Measurements from ENCODE around the gene SHF. TPM values are rescaled to one million over a fixed set of nuclear protein-coding genes. Genes with fewer than 3 reads are reported as not detected.

Gene SHF
- total and polyA plus RNA-seq, 2 of the 4 experiments (the other 2 are of a cell fraction): 1.8 to 3.5 TPM

DNA sequence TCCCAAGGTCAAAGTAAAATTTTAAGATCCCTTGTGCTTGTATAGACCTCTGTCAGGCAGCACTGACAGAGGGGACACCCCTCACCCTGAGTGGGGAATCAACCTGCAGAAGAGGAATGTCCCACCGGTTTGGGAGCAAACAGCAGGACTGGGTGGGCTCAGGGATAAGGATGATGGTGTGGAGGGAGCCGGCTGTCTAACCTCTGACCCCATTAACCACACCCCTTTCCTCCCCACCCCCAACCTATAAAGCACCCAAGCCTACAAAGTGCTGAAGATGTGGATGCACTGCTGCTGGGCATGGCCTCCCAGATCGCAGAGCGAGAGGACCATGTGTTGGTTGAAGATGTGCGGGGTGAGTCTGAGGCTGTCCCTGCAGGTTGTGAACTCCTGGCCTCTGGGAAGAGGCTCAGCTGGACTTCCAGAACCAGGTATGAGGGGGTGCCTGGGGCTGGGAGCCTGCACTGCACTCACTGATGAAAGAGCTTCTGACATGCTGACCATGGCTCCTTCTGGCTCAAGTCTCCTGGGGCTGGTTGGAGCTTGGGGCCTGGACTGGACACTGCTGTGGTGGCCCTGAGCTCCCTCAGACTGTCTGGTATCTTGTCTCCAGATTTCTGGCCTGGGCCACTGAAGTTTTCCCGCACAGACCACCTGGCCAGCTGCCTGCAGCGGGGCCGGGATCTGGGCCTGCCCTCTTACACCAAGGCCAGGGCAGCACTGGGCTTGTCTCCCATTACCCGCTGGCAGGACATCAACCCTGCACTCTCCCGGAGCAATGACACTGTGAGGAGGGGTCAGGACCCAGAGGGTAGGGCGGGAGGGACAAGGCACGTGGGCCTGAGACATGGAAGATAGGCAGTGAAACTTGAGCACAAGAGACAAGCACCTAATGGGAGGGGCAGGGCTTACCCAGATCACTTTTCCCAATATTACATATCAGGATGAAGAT is 48.7 kb downstream of the SHF start:
- dilution Hi-C loops (cut with HindIII; ENCODE audit: low sequenced_read_pairs, unreplicated experiment) (no loop called here), intact Hi-C loops (cut with micrococcal nuclease) (no loop called here), in situ Hi-C loops (cut with MboI; ENCODE audit: low sequenced_read_pairs) (no loop called here)
- no peak overlapping the region for H3K14ac ChIP-seq (replicated peaks; ENCODE audit: low read depth, low read length)
- no peak overlapping the region for H3K27ac ChIP-seq (ENCODE audit: insufficient read depth, low read length)
- no peak overlapping the region for H2BK15ac ChIP-seq (ENCODE audit: low read depth, low read length)
- H3K4me1 ChIP-seq (ENCODE audit: control insufficient read depth, insufficient read depth, low read length): no peaks in the 10 kb centered on the region
- no peak overlapping the region for H3K9ac ChIP-seq (ENCODE audit: low read depth, low read length)
- no peak overlapping the region for H4K5ac ChIP-seq (ENCODE audit: low read depth, low read length)
- ATAC-seq (ENCODE audit: low read depth): no peak
- no peak overlapping the region for H3K56ac ChIP-seq (ENCODE audit: extremely low read depth, insufficient read depth, low read length)
- H3K36me3 ChIP-seq (ENCODE audit: control insufficient read depth, insufficient read depth, low read length): no peaks in the 10 kb centered on the region
- no peak overlapping the region for H3K4me2 ChIP-seq (ENCODE audit: low read depth, low read length)
- DNase-seq: no peak
- H2BK120ac ChIP-seq (ENCODE audit: low read depth, low read length): no peak overlapping the region
- H4K8ac ChIP-seq (ENCODE audit: low read depth in 2 of 2, low read length in 2 of 2): no peak overlapping the region
- H3K9me3 ChIP-seq (ENCODE audit: control insufficient read depth, insufficient read depth, low read length): peaks cover 3% of the 10 kb centered on the region; the same call in 1 of the 2 replicates
- H2AK5ac ChIP-seq (ENCODE audit: low read depth, low read length): no peak overlapping the region
- H2AK9ac ChIP-seq (replicated peaks; ENCODE audit: low read depth, low read length, poor library complexity): no peak overlapping the region
- H4K20me1 ChIP-seq (ENCODE audit: insufficient read depth, low read length): no peaks in the 10 kb centered on the region
- no peak overlapping the region for H4K91ac ChIP-seq (ENCODE audit: insufficient read depth, low read depth, low read length)
- no peak overlapping the region for H3K23ac ChIP-seq (ENCODE audit: low read depth, low read length)
- no TSS peak for BruUV-seq (replicated peaks)
- no peak overlapping the region for H3K4me3 ChIP-seq (ENCODE audit: insufficient read depth, low read depth, low read length)
- peaks cover 62% of the 10 kb centered on the region for H3K27me3 ChIP-seq (ENCODE audit: control insufficient read depth, insufficient read depth, low read length)
- ChIA-PET POLR2A (ENCODE audit: unreplicated experiment) (no interaction called here), CTCF (interaction anchor here (0.8 kb wide), 1 partner anchor 12 kb away, joined by 4 read pairs; no protein-coding TSS in a partner anchor)
- no peaks in the 10 kb centered on the region for H3K9me1 ChIP-seq (ENCODE audit: insufficient read depth, low read length)
- no peak overlapping the region for H2AFZ ChIP-seq (replicated peaks; ENCODE audit: low read length, poor library complexity)
- H3K4ac ChIP-seq (ENCODE audit: low read depth, low read length): no peak overlapping the region
- no peaks in the 10 kb centered on the region for H3K79me1 ChIP-seq (ENCODE audit: low read depth in 1 of 2, low read length in 2 of 2)
- no peak overlapping the region for H3K18ac ChIP-seq (ENCODE audit: low read depth, low read length)
- H2BK20ac ChIP-seq (ENCODE audit: low read depth, low read length): no peak overlapping the region
- no peak overlapping the region for H2BK5ac ChIP-seq (ENCODE audit: low read depth, low read length, poor library complexity, severe bottlenecking)
- WGBS, 2 experiments (ENCODE audit: extremely low coverage in 2 of 2, insufficient read length in 1 of 2): no CpG with 5 or more reads among the region's 12 CpGs
- no peak for TF ChIP-seq MAZ (IDR thresholded peaks at IDR 0.05; ENCODE audit: borderline replicate concordance, low read depth, low read length)
- TF ChIP-seq FOS (IDR thresholded peaks at IDR 0.05; ENCODE audit: low read depth, low read length): no peak
- no peak for TF ChIP-seq RFX5 (IDR thresholded peaks at IDR 0.05; ENCODE audit: low read depth, low read length)
- no peak for TF ChIP-seq SMC3 (IDR thresholded peaks at IDR 0.05; ENCODE audit: low read depth, low read length)
- no peak for TF ChIP-seq RCOR1 (IDR thresholded peaks at IDR 0.05; ENCODE audit: insufficient replicate concordance, low read length)
- TF ChIP-seq NFE2L2 (IDR thresholded peaks at IDR 0.05; ENCODE audit: low read depth, low read length): no peak
- no peak for TF ChIP-seq MAFK (IDR thresholded peaks at IDR 0.05; ENCODE audit: low read depth, low read length)
- TF ChIP-seq, protein P1, sequence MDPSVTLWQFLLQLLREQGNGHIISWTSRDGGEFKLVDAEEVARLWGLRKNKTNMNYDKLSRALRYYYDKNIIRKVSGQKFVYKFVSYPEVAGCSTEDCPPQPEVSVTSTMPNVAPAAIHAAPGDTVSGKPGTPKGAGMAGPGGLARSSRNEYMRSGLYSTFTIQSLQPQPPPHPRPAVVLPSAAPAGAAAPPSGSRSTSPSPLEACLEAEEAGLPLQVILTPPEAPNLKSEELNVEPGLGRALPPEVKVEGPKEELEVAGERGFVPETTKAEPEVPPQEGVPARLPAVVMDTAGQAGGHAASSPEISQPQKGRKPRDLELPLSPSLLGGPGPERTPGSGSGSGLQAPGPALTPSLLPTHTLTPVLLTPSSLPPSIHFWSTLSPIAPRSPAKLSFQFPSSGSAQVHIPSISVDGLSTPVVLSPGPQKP (IDR thresholded peaks at IDR 0.05; ENCODE audit: borderline replicate concordance, low read depth, low read length): no peak
- TF ChIP-seq, protein P2, sequence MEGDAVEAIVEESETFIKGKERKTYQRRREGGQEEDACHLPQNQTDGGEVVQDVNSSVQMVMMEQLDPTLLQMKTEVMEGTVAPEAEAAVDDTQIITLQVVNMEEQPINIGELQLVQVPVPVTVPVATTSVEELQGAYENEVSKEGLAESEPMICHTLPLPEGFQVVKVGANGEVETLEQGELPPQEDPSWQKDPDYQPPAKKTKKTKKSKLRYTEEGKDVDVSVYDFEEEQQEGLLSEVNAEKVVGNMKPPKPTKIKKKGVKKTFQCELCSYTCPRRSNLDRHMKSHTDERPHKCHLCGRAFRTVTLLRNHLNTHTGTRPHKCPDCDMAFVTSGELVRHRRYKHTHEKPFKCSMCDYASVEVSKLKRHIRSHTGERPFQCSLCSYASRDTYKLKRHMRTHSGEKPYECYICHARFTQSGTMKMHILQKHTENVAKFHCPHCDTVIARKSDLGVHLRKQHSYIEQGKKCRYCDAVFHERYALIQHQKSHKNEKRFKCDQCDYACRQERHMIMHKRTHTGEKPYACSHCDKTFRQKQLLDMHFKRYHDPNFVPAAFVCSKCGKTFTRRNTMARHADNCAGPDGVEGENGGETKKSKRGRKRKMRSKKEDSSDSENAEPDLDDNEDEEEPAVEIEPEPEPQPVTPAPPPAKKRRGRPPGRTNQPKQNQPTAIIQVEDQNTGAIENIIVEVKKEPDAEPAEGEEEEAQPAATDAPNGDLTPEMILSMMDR (conservative IDR thresholded peaks at IDR 0.05; ENCODE audit: low read depth, low read length): no peak
- no peak for TF ChIP-seq CHD1 (IDR thresholded peaks at IDR 0.05; ENCODE audit: low read depth, low read length)
- TF ChIP-seq CEBPB (IDR thresholded peaks at IDR 0.05; ENCODE audit: low read depth, low read length): no peak
- TF ChIP-seq, protein P3, sequence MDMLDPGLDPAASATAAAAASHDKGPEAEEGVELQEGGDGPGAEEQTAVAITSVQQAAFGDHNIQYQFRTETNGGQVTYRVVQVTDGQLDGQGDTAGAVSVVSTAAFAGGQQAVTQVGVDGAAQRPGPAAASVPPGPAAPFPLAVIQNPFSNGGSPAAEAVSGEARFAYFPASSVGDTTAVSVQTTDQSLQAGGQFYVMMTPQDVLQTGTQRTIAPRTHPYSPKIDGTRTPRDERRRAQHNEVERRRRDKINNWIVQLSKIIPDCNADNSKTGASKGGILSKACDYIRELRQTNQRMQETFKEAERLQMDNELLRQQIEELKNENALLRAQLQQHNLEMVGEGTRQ (IDR thresholded peaks at IDR 0.05; ENCODE audit: low read depth, low read length): no peak
- TF ChIP-seq RAD21 (IDR thresholded peaks at IDR 0.05; ENCODE audit: low read length): no peak
- TF ChIP-seq BHLHE40 (IDR thresholded peaks at IDR 0.05; ENCODE audit: low read depth, low read length): no peak
- TF ChIP-seq POLR2A (IDR thresholded peaks at IDR 0.05; ENCODE audit: low read depth, low read length): no peak
